B cell (primary cell): ENCODE data around the gene ADAMTS17.

Experiments
- CTCF ChIP-seq: fragments of 200-600 bp; IDR thresholded peaks from one replicate; pipeline ENCODE4 v1.8.0; 2022; ENCODE audit warnings: antibody characterized with exemption, mild to moderate bottlenecking
- EZH2 ChIP-seq: IDR thresholded peaks from 2 replicates; pipeline ENCODE4 v1.6.1; 2012; ENCODE audit warnings: borderline replicate concordance, low read depth, mild to moderate bottlenecking, moderate library complexity, low read length; ENCODE audit not compliant: insufficient read depth, poor library complexity, severe bottlenecking

- TF ChIP-seq CTCF (no peak), EZH2 (no peak)
Measured at GRCh38 chr15:100029045-100029444, 312.7 kb downstream of the ADAMTS17 start.
